Measurements from ENCODE around the gene LAMP1.
"Not testable (repeated sequence)": the region's sequence is repeated elsewhere in the genome, so short reads cannot be mapped to it uniquely, and the experiment has no call there.

DNA sequence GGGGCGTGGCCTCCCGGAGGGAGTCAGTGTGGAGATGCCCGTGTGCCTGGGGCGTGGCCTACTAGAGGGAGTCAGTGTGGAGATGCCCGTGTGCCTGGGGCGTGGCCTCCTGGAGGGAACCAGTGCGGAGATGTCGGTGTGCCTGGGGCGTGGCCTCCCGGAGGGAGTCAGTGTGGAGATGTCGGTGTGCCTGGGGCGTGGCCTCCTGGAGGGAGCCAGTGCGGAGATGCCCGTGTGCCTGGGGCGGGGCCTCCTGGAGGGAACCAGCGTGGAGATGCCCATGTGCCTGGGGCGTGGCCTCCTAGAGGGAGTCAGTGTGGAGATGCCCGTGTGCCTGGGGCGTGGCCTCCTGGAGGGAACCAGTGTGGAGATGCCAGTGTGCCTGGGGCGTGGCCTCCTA, 17.1 kb downstream of the LAMP1 start:
- TF ChIP-seq, protein P1, sequence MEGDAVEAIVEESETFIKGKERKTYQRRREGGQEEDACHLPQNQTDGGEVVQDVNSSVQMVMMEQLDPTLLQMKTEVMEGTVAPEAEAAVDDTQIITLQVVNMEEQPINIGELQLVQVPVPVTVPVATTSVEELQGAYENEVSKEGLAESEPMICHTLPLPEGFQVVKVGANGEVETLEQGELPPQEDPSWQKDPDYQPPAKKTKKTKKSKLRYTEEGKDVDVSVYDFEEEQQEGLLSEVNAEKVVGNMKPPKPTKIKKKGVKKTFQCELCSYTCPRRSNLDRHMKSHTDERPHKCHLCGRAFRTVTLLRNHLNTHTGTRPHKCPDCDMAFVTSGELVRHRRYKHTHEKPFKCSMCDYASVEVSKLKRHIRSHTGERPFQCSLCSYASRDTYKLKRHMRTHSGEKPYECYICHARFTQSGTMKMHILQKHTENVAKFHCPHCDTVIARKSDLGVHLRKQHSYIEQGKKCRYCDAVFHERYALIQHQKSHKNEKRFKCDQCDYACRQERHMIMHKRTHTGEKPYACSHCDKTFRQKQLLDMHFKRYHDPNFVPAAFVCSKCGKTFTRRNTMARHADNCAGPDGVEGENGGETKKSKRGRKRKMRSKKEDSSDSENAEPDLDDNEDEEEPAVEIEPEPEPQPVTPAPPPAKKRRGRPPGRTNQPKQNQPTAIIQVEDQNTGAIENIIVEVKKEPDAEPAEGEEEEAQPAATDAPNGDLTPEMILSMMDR (IDR thresholded peaks at IDR 0.05) = not testable (repeated sequence)
- not testable (repeated sequence) for TF ChIP-seq POLR2AphosphoS5 (IDR thresholded peaks at IDR 0.05)
